ENCODE measurements around the gene SAXO2.
"Not testable (repeated sequence)": the region's sequence is repeated elsewhere in the genome, so short reads cannot be mapped to it uniquely, and the experiment has no call there.

Gene SAXO2

GRCh38 chr15:82314769-82315518 lies 52.3 kb downstream of the SAXO2 start:
- DNase-seq: no peak

- DNase-seq: no peak
Measured at GRCh38 chr15:82315519-82316246, 53.1 kb downstream of the SAXO2 start.

DNA sequence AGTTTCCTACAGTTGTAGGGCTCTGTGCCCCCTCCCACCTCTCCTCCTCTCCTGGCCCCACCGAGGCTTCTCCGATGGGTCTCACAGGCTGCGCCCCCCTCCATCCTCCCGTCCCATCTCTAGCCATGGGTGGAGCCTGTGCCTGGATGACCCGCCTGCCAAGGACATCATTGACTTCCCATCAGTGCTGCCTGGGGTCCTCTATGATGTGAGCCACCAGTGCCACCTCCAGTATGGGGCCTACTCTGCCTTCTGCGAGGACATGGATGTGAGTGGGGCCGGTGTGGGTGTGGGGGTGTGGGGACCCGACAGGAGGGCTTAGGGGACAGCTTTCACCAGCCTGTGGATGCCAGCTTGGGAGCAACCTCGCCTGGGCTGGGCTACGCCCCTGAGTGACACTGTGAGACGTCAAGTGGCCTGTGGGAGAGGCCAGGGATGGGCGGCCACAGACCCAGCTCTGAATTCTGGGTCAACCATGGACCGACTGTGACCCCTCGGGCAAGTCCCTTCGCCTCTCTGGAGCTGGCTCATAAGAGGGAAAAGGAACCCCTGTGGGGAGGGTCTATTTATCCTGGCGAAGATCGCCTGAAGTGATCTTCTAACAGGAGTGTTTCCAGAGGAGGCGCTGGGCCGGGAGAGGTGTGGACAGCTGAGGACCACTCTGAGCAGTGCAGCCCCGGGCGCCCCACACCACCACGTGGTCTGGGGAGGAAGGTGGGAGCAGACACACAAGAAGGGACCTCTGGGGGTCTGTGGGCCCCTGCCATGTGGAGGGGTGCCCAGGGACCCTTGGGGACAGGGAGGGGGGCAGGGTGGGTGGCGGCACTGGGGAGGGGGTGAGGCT lies 53.9 kb downstream of the SAXO2 start:
- not testable (repeated sequence) for DNase-seq

GRCh38 chr15:82317091-82317489 lies 54.5 kb downstream of the SAXO2 start:
- no peak for DNase-seq

DNA sequence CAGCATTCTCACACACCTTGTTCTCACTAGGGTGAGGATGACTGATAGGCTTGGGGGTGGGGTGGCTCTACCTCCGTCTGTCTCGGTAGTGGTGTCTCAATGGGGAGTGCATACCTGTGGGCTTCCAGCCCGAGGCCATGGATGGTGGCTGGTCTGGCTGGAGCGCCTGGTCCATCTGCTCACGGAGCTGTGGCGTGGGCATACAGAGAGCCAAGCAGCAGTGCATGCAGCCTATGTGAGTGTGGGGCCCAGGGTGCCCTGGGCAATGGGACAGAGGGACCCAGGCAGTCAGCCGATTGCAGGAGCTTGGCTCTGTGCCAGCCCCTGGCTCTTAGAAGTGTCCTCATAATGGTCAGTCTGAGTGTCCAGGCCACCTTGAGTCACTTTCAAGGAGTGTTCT lies 54.9 kb downstream of the SAXO2 start:
- not testable (repeated sequence) for DNase-seq

GRCh38 chr15:82318281-82318680 lies 55.7 kb downstream of the SAXO2 start:
- not testable (repeated sequence) for DNase-seq

DNA sequence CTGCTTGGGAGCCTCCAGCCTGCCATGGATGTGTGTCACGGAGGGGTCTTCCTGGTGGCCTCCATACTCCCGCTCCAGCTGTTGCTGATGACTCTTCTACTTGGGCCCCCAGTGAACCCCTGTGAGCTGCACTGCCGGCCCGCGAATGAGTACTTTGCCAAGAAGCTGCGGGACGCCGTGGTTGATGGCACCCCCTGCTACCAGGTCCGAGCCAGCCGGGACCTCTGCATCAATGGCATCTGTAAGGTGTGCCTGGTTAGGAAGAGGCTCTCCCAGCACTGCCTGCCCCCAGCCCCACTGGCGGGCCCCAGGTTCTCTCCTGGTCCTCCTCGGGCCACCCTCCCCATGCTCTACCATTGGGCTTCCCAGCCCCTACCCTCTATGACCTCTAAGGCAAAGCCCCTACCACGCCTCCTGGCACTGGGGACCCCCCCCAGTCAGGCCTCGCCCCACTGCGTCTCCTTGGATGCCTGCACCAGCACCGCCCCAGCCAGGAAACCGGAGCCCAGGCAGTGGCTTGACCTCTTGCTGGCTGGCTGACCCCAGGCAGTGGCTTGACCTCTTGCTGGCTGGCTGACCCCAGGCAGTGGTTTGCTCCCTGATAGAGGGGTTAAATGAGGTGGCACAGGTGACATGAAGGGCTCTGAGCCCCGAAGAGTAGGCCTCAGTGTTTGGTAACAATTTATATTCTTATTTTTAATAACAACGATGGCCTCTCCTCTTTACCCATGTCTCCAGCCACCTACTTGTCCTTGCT lies 57.1 kb downstream of the SAXO2 start:
- not testable (repeated sequence) for DNase-seq

- not testable (repeated sequence) for DNase-seq
Measured at GRCh38 chr15:82320861-82321260, 58.2 kb downstream of the SAXO2 start.

DNA sequence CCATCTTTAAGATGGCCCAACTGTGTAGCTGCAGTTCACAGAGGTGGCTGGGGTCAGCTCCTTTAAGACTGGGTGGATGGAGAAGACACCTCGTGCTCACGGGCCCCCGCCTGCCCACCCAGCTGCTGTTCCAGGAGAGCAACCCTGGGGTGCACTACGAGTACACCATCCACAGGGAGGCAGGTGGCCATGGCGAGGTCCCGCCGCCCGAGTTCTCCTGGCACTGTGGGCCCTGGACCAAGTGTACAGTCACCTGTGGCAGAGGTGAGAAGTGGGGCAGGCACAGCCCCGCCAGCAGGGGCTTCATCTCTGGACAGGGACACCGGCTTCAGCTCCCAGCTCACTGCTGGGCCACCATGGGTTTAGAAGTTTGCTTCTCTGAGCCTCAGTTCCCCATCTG lies 59.9 kb downstream of the SAXO2 start:
- DNase-seq: not testable (repeated sequence)

DNA sequence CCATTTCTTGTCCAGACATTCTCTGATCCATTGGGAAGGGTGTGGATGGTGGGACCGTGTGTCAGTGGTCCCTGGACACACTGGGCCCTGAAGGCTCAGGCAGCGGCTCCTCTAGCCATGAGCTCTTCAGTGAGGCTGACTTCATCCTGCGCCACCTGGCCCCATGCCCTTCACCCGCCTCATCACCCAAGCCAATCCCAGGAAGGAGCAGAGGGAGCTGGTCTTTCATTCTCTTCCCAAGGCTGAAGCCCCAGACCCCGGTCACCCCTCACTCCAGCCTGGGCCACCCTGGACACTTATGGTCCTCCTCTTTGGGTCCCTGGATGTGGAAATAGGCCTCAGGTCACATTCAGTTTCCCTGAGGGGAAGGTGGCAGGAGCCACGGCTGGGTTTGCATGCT lies 62.2 kb downstream of the SAXO2 start:
- not testable (repeated sequence) for DNase-seq

- not testable (repeated sequence) for DNase-seq
Measured at GRCh38 chr15:82325646-82326045, 63.0 kb downstream of the SAXO2 start.

GRCh38 chr15:82326896-82327295 lies 64.3 kb downstream of the SAXO2 start:
- DNase-seq: not testable (repeated sequence)

- DNase-seq: not testable (repeated sequence)
Measured at GRCh38 chr15:82327372-82327771, 64.8 kb downstream of the SAXO2 start.

DNA sequence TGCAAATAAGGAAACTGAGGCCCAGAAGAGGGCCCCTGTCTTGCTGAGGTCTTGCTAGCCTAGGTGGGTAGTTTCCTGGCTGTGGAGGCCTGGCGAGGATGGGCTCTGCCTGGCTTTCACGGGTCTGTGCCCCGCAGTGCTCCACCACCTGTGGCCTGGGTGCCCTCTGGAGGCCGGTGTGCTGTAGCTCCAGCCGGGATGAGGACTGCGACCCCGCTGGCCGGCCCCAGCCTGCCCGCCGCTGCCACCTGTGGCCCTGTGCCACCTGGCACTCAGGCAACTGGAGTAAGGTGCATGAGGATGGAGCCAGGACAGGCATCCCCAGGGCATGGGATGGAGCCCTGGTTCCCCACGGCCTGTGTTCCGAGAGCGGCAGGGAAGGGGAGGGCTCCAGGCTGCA lies 66.4 kb downstream of the SAXO2 start:
- DNase-seq: not testable (repeated sequence)

GRCh38 chr15:82330921-82331320 lies 68.3 kb downstream of the SAXO2 start:
- not testable (repeated sequence) for DNase-seq

- DNase-seq: not testable (repeated sequence)
Measured at GRCh38 chr15:82331576-82332304, 69.1 kb downstream of the SAXO2 start.

DNA sequence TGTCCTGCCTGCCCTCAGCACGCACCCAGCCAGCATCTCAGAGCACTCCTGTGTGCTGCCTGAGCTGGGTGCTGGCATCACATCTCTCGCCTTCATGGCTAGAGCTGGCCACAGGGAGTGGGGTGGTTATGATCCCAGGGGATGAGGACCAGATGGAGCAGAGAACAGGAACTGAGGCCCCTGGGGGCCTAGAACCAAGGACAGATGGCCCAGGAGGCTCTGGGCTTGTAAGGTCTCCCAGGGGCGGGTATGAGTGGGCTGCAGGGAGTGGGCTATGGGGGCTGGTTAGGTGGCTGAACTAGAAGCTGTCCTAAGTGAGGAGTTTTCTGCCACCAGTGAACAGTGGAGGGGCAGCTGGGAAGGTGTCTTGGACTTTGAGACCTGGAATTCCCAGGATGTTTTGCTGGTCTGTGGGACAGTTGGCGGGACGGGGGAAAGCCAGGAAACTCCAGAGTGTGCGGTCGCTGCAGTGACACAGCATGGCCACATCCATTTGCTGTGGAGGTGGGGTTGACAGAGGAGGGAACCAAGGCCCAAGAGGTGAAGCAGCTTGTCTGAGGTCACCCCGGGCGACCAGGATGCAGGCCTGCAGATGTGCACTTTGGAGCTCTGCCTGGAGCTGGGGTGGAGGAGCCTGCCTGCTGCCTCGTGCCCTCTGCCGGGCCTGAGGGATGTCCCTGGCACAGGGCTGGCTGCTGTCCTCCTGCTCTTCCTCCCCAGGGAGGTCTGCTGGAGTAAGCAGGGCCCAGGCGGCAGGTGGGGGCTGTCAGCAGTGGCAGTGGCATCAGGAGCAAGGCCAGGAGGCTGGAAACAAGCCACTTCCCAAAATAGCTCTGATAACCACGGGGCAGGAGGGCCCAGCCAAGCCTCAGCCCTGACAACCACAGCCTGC lies 70.3 kb downstream of the SAXO2 start:
- DNase-seq: not testable (repeated sequence)

GRCh38 chr15:82333603-82334553 lies 71.3 kb downstream of the SAXO2 start:
- DNase-seq: not testable (repeated sequence)
